HepG2 (cell line): ENCODE measurements around the gene IRF2BPL. TPM values are rescaled to one million over a fixed set of nuclear protein-coding genes. Genes with fewer than 3 reads are reported as not detected.
A peak's percentile ranks its signal among the peaks of the same experiment; 100 is the strongest.

Source experiments
- CC2D1A ChIP-seq: sonication (generic); formaldehyde crosslinking; IDR thresholded peaks from 2 replicates; pipeline ENCODE4 v1.8.1; 2023; ENCODE audit warnings: mild to moderate bottlenecking, missing genetic modification reagents
- CHD4 ChIP-seq: fragments of 200-600 bp; sonication (generic); IDR thresholded peaks from 2 replicates; pipeline ENCODE4 v1.7.0; 2017; ENCODE audit warnings: mild to moderate bottlenecking, low read length, borderline replicate concordance
- ELF1 ChIP-seq: sonication (generic); formaldehyde crosslinking; IDR thresholded peaks from 2 replicates; pipeline ENCODE4 v1.4.0; 2020; ENCODE audit warnings: missing genetic modification reagents
- HOMEZ ChIP-seq: IDR thresholded peaks from 2 replicates; pipeline ENCODE4 v1.6.1; 2016; ENCODE audit warnings: low read depth
- JUNB ChIP-seq: sonication (generic); formaldehyde crosslinking; IDR thresholded peaks from 2 replicates; pipeline ENCODE4 v1.8.0; 2022; ENCODE audit warnings: missing genetic modification reagents, mild to moderate bottlenecking, borderline replicate concordance
- MIXL1 ChIP-seq: IDR thresholded peaks from 2 replicates; pipeline ENCODE4 v1.6.1; 2016
- MLLT10 ChIP-seq: sonication (generic); formaldehyde crosslinking; IDR thresholded peaks from 2 replicates; pipeline ENCODE4 v1.4.0; 2020; ENCODE audit warnings: missing genetic modification reagents
- NPAS2 ChIP-seq: sonication (generic); formaldehyde crosslinking; IDR thresholded peaks from 2 replicates; pipeline ENCODE4 v1.8.0; 2022; ENCODE audit warnings: mild to moderate bottlenecking, missing genetic modification reagents, borderline replicate concordance
- NR2C2 ChIP-seq: sonication (generic); formaldehyde crosslinking; IDR thresholded peaks from 2 replicates; pipeline ENCODE4 v1.4.0; 2020; ENCODE audit warnings: missing genetic modification reagents, mild to moderate bottlenecking, moderate library complexity, borderline replicate concordance
- NRL ChIP-seq: sonication (generic); formaldehyde crosslinking; IDR thresholded peaks from 2 replicates; pipeline ENCODE4 v1.5.0; 2020; ENCODE audit warnings: missing genetic modification reagents, mild to moderate bottlenecking, moderate library complexity, borderline replicate concordance
- PBX3 ChIP-seq: sonication (generic); formaldehyde crosslinking; IDR thresholded peaks from 2 replicates; pipeline ENCODE4 v1.8.1; 2023; ENCODE audit warnings: missing genetic modification reagents, inconsistent platforms, borderline replicate concordance
- PHF8 ChIP-seq: sonication (generic); formaldehyde crosslinking; IDR thresholded peaks from 2 replicates; pipeline ENCODE4 v1.5.0; 2020; ENCODE audit warnings: missing genetic modification reagents
- PRDM4 ChIP-seq: sonication (generic); formaldehyde crosslinking; IDR thresholded peaks from 2 replicates; pipeline ENCODE4 v1.9.0; 2021; ENCODE audit warnings: missing genetic modification reagents, borderline replicate concordance
- RBFOX2 ChIP-seq: fragments of 200-400 bp; formaldehyde crosslinking; IDR thresholded peaks from 2 replicates; pipeline ENCODE4 v1.6.1; 2017; ENCODE audit warnings: low read depth, mild to moderate bottlenecking, low read length
- SUZ12 ChIP-seq: fragments of 150-350 bp; IDR thresholded peaks from 2 replicates; pipeline ENCODE4 v1.6.1; 2014; ENCODE audit warnings: low read depth, low read length
- TAF15 ChIP-seq: fragments of 200-400 bp; formaldehyde crosslinking; IDR thresholded peaks from one replicate; pipeline ENCODE4 v1.6.1; 2018; ENCODE audit warnings: mild to moderate bottlenecking, low read depth, low read length; ENCODE audit not compliant: poor library complexity, severe bottlenecking
- YEATS4 ChIP-seq: sonication (generic); formaldehyde crosslinking; IDR thresholded peaks from 2 replicates; pipeline ENCODE4 v1.4.0; 2020; ENCODE audit warnings: missing genetic modification reagents, borderline replicate concordance
- ZC3H13 ChIP-seq: sonication (generic); formaldehyde crosslinking; IDR thresholded peaks from 2 replicates; pipeline ENCODE4 v1.8.1; 2023; ENCODE audit warnings: mild to moderate bottlenecking, missing genetic modification reagents, moderate library complexity
- ZNF567 ChIP-seq: sonication (generic); formaldehyde crosslinking; IDR thresholded peaks from 2 replicates; pipeline ENCODE4 v1.8.1; 2023; ENCODE audit warnings: mild to moderate bottlenecking, missing genetic modification reagents, borderline replicate concordance
- ZNF687 ChIP-seq: sonication (generic); formaldehyde crosslinking; IDR thresholded peaks from 2 replicates; pipeline ENCODE4 v1.5.1; 2020; ENCODE audit warnings: mild to moderate bottlenecking, missing genetic modification reagents, moderate library complexity
- ZNF749 ChIP-seq: sonication (generic); formaldehyde crosslinking; IDR thresholded peaks from 2 replicates; pipeline ENCODE4 v1.8.0; 2022; ENCODE audit warnings: mild to moderate bottlenecking, missing genetic modification reagents, moderate library complexity, borderline replicate concordance
- ZNF775 ChIP-seq: sonication (generic); formaldehyde crosslinking; IDR thresholded peaks from 2 replicates; pipeline ENCODE4 v1.4.0; 2020; ENCODE audit warnings: missing genetic modification reagents, mild to moderate bottlenecking, moderate library complexity, borderline replicate concordance
- polyA plus RNA-seq, 8 experiments: library from polyadenylated mRNA; depleted of rRNA in 3 of 8; stranded (reverse) in 7 of 8; unstranded in 1 of 8; fragments of >200 nt; fragmentation: Illumina TruSeq in 4 of 8; extraction: Trizol in 4 of 8; gene quantifications; 2 replicates each; pipeline versions ENCODE4 v1.2.1 to v1.2.3, GENCODE V29; 2011 to 2016; ENCODE audit warnings: low read depth in 4 of 8, missing spikeins in 1 of 8, mixed read lengths in 1 of 8; ENCODE audit not compliant: insufficient read depth in 1 of 8
- total RNA-seq, 5 experiments: library from RNA; depleted of rRNA; stranded (reverse); fragments of >200 nt; fragmentation: Illumina TruSeq; extraction: Trizol; gene quantifications; 2 replicates each; pipeline ENCODE4 v1.2.3, GENCODE V29; 2016; ENCODE audit warnings: low read depth in 1 of 5

The IRF2BPL gene
- total and polyA plus RNA-seq, 2 of the 13 experiments (the other 11 are each of a cell fraction or from before 2014, with no cell fraction given): 6.6 to 8.4 TPM

GRCh38 chr14:77043984-77044485, 15.5 kb upstream of the IRF2BPL start (continued):
- TF ChIP-seq PBX3 (no peak), ZNF567 (CRISPR knock-in tag) (no peak), CC2D1A (CRISPR knock-in tag) (no peak), NR2C2 (CRISPR knock-in tag) (no peak), HOMEZ (CRISPR knock-in tag) (no peak), ZNF775 (CRISPR knock-in tag) (no peak), ZC3H13 (CRISPR knock-in tag) (no peak), NRL (no peak), PHF8 (no peak), RBFOX2 (peak; percentile 35; the same call in 1 of the 2 replicates), YEATS4 (CRISPR knock-in tag) (no peak), CHD4 (no peak), PRDM4 (no peak), NPAS2 (CRISPR knock-in tag) (no peak), MLLT10 (CRISPR knock-in tag) (no peak), ZNF749 (CRISPR knock-in tag) (no peak), ZNF687 (CRISPR knock-in tag) (peak; percentile 40), SUZ12 (no peak), TAF15 (no peak), JUNB (CRISPR knock-in tag) (no peak), ELF1 (CRISPR knock-in tag) (no peak), MIXL1 (CRISPR knock-in tag) (no peak)
